HG03558 (cell line): ENCODE measurements around the gene COTL1.
"Not testable (repeated sequence)": the region's sequence is repeated elsewhere in the genome, so short reads cannot be mapped to it uniquely, and the experiment has no call there.

Source experiments
- ATAC-seq: cut with Tn5 transposase; IDR thresholded peaks from one replicate; pipeline ENCODE4 v1.9.1; 2021; ENCODE audit warnings: moderate number of reproducible peaks; ENCODE audit not compliant: unreplicated experiment; ENCODE audit errors: extremely low read depth

The COTL1 gene

DNA sequence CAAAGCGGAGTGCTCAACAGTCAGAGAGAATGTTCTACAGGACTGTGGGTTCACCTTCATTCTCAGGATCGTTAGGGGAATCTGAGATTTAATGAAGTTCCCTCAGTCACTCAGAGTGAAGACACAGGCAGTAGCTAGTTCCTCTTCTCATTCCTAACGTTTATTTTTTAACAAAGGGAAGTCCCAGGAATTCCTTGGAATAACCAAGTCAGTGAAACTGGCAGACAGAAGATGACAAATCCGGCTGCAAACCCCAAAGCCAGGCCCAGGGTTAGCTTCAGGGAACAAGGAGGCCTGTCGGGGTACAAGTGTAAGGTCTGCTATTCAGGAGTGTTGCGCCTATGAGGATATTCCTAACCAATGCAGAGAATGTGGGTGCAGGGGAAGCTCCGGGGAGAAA, 42.0 kb downstream of the COTL1 start:
- no peak for ATAC-seq

GRCh38 chr16:84574191-84574590, 43.7 kb downstream of the COTL1 start:
- ATAC-seq, result no peak

DNA sequence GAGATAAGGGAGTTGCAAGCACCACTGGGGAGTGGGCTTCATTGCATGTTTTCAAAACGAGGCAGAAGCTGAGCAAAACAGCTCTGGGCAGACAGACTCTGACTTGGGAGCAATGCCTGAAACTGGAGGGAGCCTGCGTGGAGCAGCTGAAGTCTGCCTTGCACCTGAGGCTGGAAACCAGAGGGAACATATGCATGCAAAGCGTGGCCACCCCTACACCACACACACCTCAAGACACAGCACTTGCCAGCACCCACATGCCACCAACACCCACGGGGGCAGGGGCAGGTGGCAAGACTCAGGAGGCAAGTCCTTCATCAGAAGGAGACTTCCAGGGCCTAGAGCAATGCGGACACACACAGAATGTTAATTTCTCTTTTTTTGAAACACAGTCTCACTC, 45.8 kb downstream of the COTL1 start:
- ATAC-seq, result no peak

DNA sequence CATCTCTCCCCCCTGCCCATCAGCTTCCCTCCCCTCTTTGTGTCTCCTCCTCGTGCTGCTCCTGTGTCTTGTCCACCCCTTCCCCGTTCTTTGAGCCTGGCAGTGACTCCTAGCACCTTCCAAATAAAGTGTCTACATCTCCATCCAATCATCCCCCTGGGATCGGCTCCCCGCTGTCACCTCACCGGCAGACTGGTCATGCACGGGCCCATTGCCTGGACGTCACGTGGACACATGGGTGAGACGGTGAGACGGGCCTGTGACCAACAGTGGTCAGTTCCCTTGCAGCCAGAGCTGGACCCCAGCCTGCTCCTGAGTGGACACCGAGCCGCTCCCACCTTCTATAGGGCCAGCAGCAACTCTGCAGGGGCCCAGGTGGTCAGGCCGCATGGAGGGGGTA, 46.4 kb downstream of the COTL1 start:
- no peak for ATAC-seq

DNA sequence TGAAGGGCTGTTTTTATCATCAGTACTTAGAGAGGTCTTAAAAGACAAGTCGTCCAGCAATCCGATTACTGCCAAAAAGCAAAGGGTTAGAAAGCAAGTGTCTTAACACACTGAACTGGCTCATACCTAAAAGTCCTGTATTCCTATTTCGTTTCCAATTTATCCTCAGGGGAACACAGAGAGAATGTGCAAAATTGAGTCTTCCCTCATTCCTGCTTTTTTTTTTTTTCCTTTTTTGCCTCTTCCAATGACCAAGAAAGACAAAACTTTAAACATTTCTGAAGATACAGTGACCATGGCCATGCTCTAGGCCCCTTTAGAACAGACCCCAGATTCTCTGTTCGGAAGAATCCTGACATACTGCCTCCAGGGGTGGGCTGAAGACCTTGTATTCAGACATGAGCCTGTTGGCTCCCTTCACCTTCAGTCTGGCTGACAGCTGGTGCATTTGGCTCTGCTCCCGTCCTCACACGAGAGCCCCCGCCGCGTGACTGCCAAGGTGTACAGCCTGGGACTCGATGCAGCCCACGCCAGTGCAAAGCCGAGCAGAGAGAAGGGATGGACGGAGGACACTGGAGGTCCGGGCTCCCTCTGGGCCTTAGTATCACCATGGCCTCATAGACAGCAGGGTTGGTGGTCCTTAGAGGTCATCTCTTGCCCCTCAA, 47.0 kb downstream of the COTL1 start:
- ATAC-seq, result no peak

DNA sequence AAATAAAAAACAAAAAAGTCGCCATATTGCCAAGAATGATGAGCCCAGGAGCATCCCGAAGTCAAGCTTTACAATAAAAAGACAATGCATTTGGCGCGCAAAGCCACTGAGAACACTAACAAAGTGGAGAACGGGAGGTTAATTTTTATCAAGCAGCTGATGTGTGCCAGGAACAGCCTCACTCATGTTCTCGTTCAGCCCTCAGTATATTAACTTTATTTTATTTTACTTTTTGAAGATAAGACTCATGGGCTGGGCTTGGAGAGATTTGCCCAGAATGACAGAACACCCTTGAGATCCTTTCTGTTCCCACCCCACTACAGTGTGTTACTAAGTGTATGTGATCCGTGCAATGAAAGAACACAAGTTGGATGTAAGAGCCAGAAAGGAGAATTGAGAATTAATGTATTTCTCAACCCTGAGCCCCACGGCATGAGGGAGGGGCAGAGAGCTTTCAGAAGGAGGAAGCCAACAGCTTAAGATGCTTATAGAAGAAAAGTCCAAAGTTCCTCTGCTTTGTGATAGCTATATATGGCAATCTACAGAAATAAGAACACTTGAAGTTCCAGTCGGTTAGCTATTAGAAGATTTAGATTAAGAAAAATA, 48.4 kb downstream of the COTL1 start:
- ATAC-seq, result no peak

- ATAC-seq, result no peak
Measured at GRCh38 chr16:84568066-84568465, 49.8 kb downstream of the COTL1 start.

GRCh38 chr16:84567286-84567962, 50.5 kb downstream of the COTL1 start:
- ATAC-seq, result no peak

- no peak for ATAC-seq
Measured at GRCh38 chr16:84566545-84567257, 51.2 kb downstream of the COTL1 start.

- ATAC-seq, result no peak
Measured at GRCh38 chr16:84565669-84566495, 52.0 kb downstream of the COTL1 start.

DNA sequence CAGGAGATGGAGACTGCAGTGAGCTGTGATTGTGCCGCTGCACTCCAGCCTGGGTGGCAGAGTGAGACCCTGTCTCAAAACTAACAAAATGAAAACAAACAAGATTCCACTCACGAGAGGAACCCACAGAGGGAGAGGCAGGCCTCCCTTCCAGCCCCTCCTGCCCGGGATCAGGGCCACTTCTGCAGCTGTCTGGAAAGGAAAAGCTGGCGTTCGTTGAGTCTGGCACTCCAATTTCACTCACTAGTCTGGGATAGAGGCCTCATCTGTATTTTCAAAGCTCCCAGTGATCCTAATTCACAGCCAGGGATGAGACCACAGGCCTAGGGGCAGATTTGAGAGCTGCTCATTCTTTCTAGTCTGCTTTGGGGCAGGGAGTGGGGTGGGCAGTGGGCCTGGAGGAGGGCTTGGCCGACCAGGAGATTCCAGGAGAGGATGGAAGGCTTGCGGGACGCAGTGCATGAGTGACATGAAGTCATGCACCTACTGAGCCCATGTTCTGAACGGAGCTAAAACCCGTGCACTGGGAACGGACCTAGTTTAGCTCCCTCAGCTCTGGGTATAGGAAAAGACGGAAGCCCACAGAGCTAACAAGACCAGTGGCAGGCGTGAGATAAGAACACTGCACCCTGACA, 54.0 kb downstream of the COTL1 start:
- no peak for ATAC-seq

GRCh38 chr16:84563064-84563715, 54.7 kb downstream of the COTL1 start:
- ATAC-seq, result no peak

- ATAC-seq, result no peak
Measured at GRCh38 chr16:84562174-84562815, 55.6 kb downstream of the COTL1 start.

- ATAC-seq, result no peak
Measured at GRCh38 chr16:84561291-84561690, 56.6 kb downstream of the COTL1 start.

DNA sequence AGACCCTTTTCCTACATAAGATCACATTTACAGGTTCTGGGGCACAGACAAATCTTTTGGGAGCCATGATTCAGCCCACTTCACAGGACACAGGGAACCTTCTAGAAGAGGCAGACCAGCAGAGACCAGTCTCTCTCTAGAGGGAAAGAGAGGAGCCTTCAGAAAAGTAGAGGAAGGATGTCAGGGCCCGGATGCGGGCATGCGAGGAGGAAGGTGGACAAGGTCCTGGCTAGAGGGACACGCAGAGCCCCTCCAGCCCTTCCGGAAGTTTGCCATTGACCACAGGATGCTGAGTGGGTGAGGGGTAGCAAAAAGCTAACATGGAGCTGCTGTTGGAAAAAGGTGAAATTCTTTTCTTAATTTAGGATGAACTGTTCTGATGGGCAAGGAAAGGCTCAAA, 57.6 kb downstream of the COTL1 start:
- ATAC-seq, result no peak

- no peak for ATAC-seq
Measured at GRCh38 chr16:84559311-84559932, 58.5 kb downstream of the COTL1 start.

GRCh38 chr16:84558850-84559249, 59.0 kb downstream of the COTL1 start:
- not testable (repeated sequence) for ATAC-seq

DNA sequence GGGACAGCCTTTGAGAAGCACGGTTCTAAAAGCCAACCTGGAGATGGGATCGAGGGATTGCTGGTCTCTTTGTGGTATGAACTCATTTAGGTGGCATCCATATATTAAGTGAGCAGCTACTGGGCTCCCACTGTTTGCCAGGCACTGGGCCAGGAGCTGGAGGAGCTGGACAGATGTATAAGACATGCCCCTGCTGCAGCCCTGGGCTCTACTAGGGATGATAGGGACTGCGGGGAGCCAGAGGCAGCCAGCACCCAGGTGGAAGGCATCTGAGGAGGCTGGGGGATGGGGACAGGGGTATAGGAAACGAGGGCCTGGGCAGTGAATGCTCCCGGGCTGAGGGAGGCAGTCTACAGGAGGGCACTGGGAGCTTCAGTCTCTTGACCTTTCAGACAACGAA, 60.4 kb downstream of the COTL1 start:
- ATAC-seq, result no peak
